CD4-positive, alpha-beta T cell treated with Interleukin-10 for 1 hour (primary cell): ENCODE data around the gene TRIP13.
"Not testable (repeated sequence)": the region's sequence is repeated elsewhere in the genome, so short reads cannot be mapped to it uniquely, and the experiment has no call there.

Experiments used
- DNase-seq: peaks from one replicate; pipeline ENCODE4 v3.0.0-alpha.2; 2020

TRIP13 gene

GRCh38 chr5:921456-922435 is 29.1 kb downstream of the TRIP13 start:
- DNase-seq: no peak

DNA sequence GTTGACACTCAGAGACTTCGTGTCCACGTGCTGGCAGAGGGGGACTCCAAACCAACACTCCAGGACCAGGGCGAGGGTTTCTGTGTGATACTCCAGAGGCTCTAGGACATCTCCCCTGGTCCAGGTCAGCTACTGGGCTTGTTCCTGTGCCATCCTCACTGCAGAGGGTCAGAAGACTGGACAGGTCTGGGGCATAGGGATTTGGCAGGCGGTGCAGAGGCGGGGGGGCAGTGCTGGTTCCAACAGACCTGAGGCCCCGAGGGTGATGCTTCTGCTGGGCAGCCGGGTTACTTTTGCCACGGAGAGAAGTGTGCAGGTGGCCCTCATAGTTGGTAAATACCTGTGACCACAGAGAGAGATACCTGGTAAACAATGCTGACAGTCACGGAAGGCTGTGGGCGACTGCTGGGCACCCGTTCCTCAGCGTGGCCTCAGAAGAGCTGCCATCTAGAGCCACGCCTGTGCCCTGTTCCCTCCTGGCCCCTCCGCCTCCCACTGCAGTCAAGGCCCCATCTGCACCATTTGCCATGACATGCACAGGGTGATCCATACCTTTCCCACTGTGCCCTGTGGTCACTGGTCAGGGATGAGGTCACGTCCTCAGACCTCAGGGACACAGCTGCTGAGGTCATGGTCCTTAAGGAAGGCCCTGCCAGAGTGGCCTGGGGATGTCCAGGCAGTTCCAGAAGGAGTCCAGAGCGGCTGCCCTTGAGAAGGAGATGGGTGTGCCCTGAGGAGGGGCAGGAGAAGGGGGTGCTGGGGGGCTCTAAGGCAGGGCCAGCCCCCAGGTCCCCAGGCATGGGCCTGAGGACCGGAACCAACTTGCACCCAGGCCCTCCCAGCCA is 30.0 kb downstream of the TRIP13 start:
- DNase-seq: no peak

GRCh38 chr5:923281-923873 is 30.7 kb downstream of the TRIP13 start:
- DNase-seq: peak; percentile 60

GRCh38 chr5:926417-927171 is 33.9 kb downstream of the TRIP13 start:
- peak; percentile 5 for DNase-seq

DNA sequence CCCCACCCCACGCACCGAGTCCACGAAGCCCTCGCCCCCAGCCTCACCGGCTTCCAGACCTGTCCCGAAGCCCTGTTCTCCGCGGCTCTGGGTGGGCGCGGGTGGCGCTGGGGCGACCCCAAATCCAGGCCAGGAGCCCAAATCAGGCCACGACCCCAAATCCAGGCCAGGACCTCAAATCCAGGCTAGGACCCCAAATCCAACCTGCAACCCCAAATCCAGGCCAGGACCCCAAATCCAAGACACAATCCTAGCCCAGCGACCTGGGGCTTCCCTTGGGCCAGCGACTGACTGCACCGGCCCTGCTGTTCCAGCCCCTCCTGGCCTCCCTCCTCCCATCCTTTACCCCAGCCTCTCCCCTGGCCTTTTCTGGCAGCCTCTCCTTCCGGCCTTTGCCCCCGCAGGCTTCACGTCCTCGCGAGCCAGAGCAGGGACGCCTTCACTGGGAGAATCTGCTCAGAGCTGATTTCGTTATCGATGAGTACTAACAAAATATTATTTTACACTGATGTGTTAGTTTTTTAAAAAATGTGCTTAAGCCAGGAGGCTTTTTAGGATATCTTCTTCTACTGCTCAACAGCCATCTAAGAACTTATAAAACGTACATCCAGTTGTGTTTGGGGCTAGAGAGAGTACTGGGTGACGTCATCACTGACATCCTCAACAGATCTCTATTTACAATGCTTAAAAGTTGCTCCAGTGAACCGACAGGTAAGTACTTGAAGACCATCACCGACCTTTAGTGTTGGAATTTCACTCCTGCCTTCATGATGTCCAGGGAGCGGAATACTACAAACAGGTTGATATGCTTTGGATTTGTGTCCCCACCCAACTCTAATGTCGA is 34.7 kb downstream of the TRIP13 start:
- no peak for DNase-seq

GRCh38 chr5:929182-929581 is 36.5 kb downstream of the TRIP13 start:
- DNase-seq: not testable (repeated sequence)

GRCh38 chr5:929596-929995 is 36.9 kb downstream of the TRIP13 start:
- DNase-seq: no peak

DNA sequence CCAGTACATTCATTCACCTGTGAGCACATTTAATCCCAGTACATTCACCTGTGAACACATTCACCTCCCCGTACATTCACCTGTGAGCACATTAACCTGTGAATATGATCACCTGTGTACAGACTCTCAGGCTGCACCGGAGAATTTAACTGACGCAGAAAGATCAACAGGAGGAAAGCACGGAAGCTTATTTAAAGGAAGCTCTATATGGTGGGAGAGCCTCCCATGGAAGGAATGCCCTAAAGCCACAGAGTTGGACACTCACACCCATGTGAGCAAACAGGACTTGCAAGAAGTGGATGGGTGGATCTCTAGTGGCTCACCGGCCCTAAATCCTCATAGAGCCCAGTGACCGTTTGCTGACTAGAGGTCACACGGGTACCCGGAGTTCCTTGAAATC is 38.2 kb downstream of the TRIP13 start:
- no peak for DNase-seq

DNA sequence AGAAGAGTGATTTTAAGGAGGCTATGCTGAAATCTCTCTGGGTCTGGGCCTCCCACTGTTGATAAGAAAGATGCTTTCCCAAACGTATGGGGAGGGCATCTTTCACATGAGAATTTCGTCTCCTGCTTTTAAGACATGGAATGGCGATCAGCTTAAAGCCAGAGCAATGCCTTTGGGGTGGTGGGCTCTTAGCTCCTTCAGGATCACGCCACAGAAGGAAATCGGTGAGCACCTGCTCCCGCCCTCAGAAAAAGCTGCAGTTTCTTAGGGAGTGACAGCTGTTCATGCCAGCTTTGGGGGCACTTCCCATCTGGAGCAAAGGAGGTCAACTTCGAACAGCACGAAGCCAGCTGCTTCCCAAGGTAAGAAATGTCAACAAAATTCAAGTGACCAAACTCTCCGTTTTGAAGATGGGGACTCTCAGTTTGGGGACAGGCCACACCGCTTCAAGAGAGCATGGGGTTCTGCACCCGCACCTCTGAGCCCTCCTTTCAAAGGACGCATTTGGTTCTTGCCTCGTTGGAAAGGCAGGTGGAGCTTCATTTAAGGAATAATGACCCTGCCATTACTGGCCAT is 39.0 kb downstream of the TRIP13 start:
- DNase-seq: no peak

- DNase-seq: no peak
These were observed 39.5 kb downstream of the TRIP13 start for GRCh38 chr5:932151-932627.

DNA sequence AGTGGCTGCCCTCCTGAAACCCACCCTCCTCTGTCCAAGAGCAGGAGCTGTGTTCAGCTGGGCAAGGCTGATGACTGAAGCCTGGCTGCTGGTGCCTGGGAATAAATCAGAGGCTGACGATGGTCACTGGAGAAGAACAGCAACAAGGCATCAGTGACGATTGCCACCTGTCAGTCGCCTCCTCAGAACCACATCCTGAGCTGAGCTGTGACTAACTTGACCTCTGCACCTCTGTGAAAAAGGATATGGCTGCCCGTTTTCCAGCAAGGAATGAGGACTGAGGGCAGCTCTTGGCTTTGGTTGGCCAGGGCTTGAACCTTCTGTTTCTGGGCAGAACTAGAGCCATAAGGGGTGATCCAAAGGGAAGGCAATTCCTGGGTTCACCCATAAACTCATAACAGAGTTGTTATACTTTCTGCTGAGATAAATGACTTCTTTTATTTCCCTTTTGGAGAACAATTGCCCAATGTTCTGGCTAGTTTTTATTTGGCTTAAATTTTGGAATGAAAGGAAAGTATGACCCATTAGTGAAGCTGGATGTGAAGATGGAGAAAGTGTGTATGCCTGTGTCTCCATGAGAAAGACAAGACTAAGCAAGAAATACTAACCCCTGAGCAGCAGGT is 40.1 kb downstream of the TRIP13 start:
- no peak for DNase-seq

DNA sequence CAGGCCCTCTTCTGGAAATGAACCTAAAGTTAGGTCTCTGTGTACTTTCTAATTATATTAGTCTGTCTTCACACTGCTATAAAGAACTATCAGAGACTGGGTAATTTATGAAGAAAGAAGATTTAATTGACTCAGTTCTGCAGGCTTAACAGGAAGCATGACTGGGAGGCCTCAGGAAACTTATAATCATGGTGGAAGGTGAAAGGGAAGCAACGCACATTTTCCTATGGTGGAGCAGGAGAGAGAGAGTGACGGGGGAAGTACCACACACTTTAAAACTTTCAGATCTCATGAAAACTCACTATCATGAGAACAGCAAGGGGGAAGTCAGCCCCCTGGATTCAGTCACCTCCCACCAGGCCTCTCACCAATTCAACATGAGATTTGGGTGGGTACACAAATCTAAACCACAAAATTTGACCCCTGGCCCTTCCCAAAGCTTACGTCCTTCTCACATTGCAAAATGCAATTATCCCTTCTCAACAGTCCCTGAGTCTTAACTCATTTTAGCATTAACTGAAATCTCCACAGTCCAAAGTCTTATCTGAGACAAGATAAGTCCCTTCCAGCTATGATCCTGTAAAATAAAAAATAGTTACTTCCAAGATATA is 40.7 kb downstream of the TRIP13 start:
- no peak for DNase-seq

DNA sequence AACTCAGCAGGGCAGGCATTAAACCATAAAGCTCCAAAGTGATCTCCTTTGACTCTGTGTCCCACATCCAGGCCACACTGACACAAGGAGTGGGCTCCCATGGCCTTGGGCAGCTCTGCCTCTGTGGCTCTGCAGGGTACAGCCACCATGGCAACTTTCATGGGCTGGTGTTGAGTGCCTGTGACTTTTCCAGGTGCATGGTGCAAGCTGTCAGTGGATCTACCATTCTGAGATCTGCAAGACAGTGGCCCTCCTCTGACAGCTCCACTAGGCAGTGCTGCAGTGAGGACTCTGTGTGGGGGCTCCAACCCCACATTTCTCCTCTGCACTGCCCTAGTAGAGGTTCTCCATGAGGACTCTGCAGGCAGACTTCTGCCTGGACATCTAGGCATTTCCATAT is 41.3 kb downstream of the TRIP13 start:
- not testable (repeated sequence) for DNase-seq

DNA sequence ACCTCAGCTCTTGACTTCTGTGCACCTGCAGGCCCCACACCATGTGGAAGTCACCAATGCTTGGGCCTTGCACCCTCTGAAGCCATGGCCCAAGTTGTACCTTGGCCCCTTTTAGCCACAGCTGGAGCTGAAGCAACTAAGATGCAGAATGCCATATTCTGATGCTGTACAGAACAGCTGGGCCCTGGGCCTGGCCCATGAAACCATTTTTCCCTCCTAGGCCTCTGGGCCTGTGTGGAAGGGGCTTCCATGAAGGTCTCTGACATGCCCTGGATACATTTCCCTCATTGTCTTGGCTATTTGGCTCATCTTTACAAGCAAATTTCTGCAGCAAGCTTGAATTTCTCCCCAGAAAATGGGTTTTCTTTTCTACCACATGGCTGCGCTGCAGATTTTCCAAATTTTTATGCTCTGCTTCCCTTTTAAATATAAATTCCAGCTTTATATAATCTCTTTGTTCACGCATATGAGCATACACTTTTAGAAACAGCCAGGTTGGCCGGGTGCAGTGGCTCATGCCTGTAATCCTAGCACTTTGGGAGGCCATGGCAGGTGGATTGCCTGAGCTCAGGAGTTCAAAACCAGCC is 41.8 kb downstream of the TRIP13 start:
- not testable (repeated sequence) for DNase-seq

DNA sequence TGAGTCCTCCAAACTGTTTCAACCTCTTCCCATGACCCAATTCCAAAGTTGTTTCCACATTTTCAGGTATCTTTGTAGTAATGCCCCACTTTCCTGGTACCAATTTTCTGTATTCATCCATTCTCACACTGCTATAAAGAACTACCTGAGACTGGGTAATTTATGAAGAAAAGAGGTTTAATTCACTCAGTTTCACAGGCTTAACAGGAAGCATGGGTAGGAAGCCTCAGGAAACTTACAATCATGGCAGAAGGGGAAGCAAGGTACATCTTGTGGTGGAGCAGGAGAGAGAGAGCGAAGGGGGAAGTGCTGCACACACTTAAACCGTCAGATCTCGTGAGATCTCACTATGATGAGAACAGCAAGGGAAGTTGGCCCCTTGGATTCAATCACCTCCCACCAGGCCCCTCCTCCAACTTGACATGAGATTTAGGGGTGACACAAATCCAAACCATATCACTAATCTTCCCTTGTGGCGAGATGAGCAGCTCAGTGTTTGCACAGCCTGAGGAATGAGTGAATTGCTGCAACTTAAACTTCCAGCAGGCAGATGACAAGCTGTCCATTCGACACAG is 42.9 kb downstream of the TRIP13 start:
- no peak for DNase-seq

GRCh38 chr5:936149-937144 is 43.8 kb downstream of the TRIP13 start:
- no peak for DNase-seq

- no peak for DNase-seq
These were observed 44.7 kb downstream of the TRIP13 start for GRCh38 chr5:937151-937924.
